ENCODE results near the gene SLC25A44. TPM values are rescaled to one million over a fixed set of nuclear protein-coding genes. Genes with fewer than 3 reads are reported as not detected.

Gene SLC25A44
- 28.7 and 32.3 TPM in 2 replicates for total RNA-seq (2022)
- percentile 79 among the genes with signal in this experiment for Bru-seq, nascent RNA
- BruChase-seq, experiment 1, labeled RNA remaining after a 6-hour chase, result percentile 87 among the genes with signal in this experiment
- percentile 91 among the genes with signal in this experiment for BruChase-seq, experiment 2, labeled RNA remaining after a 2-hour chase
- long read RNA-seq, full-length matches to known transcripts, result 73 of 114 reads
- long read RNA-seq, partial matches to known transcripts, result 1 of 114 reads
- long read RNA-seq, other reads (novel, unspliced or antisense), result 40 of 114 reads

DNA sequence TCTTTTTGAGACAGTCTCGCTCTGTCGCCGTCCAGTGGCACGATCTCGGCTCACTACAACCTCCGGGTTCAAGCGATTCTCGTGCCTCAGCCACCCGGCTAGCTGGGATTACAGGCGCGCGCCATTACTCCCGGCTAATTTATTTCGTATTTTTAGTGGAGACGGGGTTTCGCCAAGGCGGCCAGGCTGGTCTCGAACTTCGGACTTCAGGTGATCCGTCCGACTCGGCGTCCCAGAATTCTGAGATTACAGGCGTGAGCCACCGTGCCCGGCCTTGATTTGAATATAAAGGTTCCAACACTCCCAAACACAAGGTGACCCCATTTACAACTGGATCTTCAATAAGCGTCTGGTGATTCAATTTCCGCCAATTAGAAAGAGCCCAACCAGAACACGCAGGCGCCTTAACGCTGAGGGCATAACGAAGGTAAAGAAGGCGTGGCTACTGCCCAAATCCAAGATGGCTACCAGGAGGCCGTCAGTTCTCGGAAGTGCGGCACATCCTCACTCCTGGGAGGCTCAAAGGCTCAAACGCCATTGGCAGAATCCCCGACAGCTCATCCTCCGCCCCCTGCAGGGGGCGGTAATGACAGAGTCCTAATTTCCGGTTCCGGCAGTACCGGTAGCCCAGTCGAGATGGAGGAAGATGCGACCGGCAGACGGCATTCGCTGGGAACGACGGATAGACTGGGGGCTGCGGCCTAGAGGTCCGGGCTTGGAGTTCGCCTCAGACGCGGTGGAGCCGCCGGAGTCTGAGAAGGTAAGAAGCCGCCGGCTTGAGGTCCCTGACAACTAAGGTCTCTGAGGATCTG, at the start of gene SLC25A44:
SLC25A44 (plus strand) TSS at position 617 of the 812 bp plus-strand sequence. CDS start 5,744 bp downstream, outside the sequence.
- intact Hi-C loops (cut with micrococcal nuclease), result no loop called here
- H3K27me3 Mint-ChIP-seq (ENCODE audit: insufficient read depth, unreplicated experiment), result no peaks in the 10 kb centered on the region
- H3K4me3 Mint-ChIP-seq (ENCODE audit: unreplicated experiment), result peak within 1 kb of the TSS; percentile 96

GRCh38 chr1:156144742-156145141, 49.2 kb upstream of the SLC25A44 start:
- peaks cover 36% of the 10 kb centered on the region for H3K4me1 Mint-ChIP-seq (ENCODE audit: insufficient read depth, unreplicated experiment)

More for the DNA sequence above, at the start of gene SLC25A44:
- ChIA-PET CTCF (interaction anchor here (0.6 to 1.7 kb wide), 15 partner anchors 13 to 389 kb away, joined by 3 to 11 read pairs (median 4); partner anchors contain the start of genes BGLAP, SMG5 and TMEM79), POLR2A (interaction anchor here (0.6 to 8.8 kb wide), 34 partner anchors 10 to 468 kb away, joined by 3 to 131 read pairs (median 4); partner anchors contain the start of genes GLMP, LAMTOR2, PMF1 and SMG5)
- TF ChIP-seq, protein P1, sequence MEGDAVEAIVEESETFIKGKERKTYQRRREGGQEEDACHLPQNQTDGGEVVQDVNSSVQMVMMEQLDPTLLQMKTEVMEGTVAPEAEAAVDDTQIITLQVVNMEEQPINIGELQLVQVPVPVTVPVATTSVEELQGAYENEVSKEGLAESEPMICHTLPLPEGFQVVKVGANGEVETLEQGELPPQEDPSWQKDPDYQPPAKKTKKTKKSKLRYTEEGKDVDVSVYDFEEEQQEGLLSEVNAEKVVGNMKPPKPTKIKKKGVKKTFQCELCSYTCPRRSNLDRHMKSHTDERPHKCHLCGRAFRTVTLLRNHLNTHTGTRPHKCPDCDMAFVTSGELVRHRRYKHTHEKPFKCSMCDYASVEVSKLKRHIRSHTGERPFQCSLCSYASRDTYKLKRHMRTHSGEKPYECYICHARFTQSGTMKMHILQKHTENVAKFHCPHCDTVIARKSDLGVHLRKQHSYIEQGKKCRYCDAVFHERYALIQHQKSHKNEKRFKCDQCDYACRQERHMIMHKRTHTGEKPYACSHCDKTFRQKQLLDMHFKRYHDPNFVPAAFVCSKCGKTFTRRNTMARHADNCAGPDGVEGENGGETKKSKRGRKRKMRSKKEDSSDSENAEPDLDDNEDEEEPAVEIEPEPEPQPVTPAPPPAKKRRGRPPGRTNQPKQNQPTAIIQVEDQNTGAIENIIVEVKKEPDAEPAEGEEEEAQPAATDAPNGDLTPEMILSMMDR (IDR thresholded peaks at IDR 0.05; ENCODE audit: unreplicated experiment), result peak; percentile 49
- no peaks in the 10 kb centered on the region for H3K9me3 Mint-ChIP-seq (ENCODE audit: unreplicated experiment)
- peak within 1 kb of the TSS; percentile 90 for H3K27ac Mint-ChIP-seq (ENCODE audit: low read depth, unreplicated experiment)
- peaks cover 7% of the 10 kb centered on the region for H3K36me3 Mint-ChIP-seq (ENCODE audit: insufficient read depth, unreplicated experiment)
- peaks cover 16% of the 10 kb centered on the region for H3K4me1 Mint-ChIP-seq (ENCODE audit: insufficient read depth, unreplicated experiment)
- DNase-seq (ENCODE audit: unreplicated experiment), result peak; percentile 100
- TSS peak; percentile 88 for BruUV-seq (replicated peaks)

DNA sequence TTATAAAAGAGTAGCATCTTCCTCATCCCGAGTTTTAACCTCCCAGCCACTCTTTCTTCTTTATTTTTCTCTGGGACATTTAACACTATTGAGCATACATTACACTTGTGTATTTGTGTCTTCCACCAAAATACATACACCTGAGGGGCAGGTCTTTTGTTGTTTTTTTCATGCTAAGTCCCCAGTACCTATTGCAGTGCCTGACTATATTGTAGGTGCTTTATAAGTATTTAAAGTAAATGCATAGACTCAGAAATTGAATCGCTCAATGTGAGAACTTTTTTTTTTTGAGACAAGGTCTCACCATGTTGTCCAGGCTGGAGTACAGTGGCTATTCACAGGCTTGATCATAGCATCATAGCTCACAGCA, 48.3 kb upstream of the SLC25A44 start:
- H3K9me3 Mint-ChIP-seq (ENCODE audit: unreplicated experiment), result no peaks in the 10 kb centered on the region
- ChIA-PET CTCF (interaction anchor here (0.6 to 46.2 kb wide), 20 partner anchors 8 to 1528 kb away, joined by 3 to 1892 read pairs (median 6); partner anchors contain the start of genes MEX3A and SLC25A44), POLR2A (interaction anchor here (0.8 to 2.1 kb wide), 17 partner anchors 8 to 137 kb away, joined by 3 to 11 read pairs (median 5); partner anchors contain the start of genes PMF1, SLC25A44 and SMG5)
- no peaks in the 10 kb centered on the region for H3K27me3 Mint-ChIP-seq (ENCODE audit: insufficient read depth, unreplicated experiment)
- H3K36me3 Mint-ChIP-seq (ENCODE audit: insufficient read depth, unreplicated experiment), result peaks cover 66% of the 10 kb centered on the region
- DNase-seq (ENCODE audit: unreplicated experiment), result no peak
- intact Hi-C loops (cut with micrococcal nuclease), result loop anchor here (1.0 to 5.0 kb wide), 6 partner anchors 49 to 299 kb away; partner anchors contain the start of gene PMF1
- no peak overlapping the region for H3K4me3 Mint-ChIP-seq (ENCODE audit: unreplicated experiment)
- H3K4me1 Mint-ChIP-seq (ENCODE audit: insufficient read depth, unreplicated experiment), result peaks cover 35% of the 10 kb centered on the region
- TF ChIP-seq, protein P1 (IDR thresholded peaks at IDR 0.05; ENCODE audit: unreplicated experiment), result no peak
- no peak overlapping the region for H3K27ac Mint-ChIP-seq (ENCODE audit: low read depth, unreplicated experiment)
- no TSS peak for BruUV-seq (replicated peaks)

More at GRCh38 chr1:156144742-156145141, 49.2 kb upstream of the SLC25A44 start:
- H3K36me3 Mint-ChIP-seq (ENCODE audit: insufficient read depth, unreplicated experiment), result peaks cover 66% of the 10 kb centered on the region
- no TSS peak for BruUV-seq (replicated peaks)
- TF ChIP-seq, protein P1 (IDR thresholded peaks at IDR 0.05; ENCODE audit: unreplicated experiment), result no peak
- no peak overlapping the region for H3K27ac Mint-ChIP-seq (ENCODE audit: low read depth, unreplicated experiment)
- no peak overlapping the region for H3K4me3 Mint-ChIP-seq (ENCODE audit: unreplicated experiment)
- H3K9me3 Mint-ChIP-seq (ENCODE audit: unreplicated experiment), result no peaks in the 10 kb centered on the region
- DNase-seq (ENCODE audit: unreplicated experiment), result no peak
- POLR2A ChIA-PET, result interaction anchor here (0.8 to 2.1 kb wide), 7 partner anchors 16 to 138 kb away, joined by 3 to 11 read pairs (median 6); partner anchors contain the start of genes SLC25A44 and SMG5
- H3K27me3 Mint-ChIP-seq (ENCODE audit: insufficient read depth, unreplicated experiment), result no peaks in the 10 kb centered on the region
- CTCF ChIA-PET, result interaction anchor here (0.6 to 46.2 kb wide), 6 partner anchors 13 to 82 kb away, joined by 3 to 1892 read pairs (median 64); partner anchors contain the start of genes MEX3A and SLC25A44
- intact Hi-C loops (cut with micrococcal nuclease), result loop anchor here (5.0 kb wide), 1 partner anchor 68 kb away; the partner anchor contains the start of gene PMF1
